Measurements from ENCODE around the gene BEND7. TPM values are rescaled to one million over a fixed set of nuclear protein-coding genes. Genes with fewer than 3 reads are reported as not detected.
A peak's percentile ranks its signal among the peaks of the same experiment; 100 is the strongest.

The BEND7 gene
- total and polyA plus RNA-seq, 2 of the 13 experiments (the other 11 are each of a cell fraction or from before 2014, with no cell fraction given) = 14.1 to 17.1 TPM

DNA sequence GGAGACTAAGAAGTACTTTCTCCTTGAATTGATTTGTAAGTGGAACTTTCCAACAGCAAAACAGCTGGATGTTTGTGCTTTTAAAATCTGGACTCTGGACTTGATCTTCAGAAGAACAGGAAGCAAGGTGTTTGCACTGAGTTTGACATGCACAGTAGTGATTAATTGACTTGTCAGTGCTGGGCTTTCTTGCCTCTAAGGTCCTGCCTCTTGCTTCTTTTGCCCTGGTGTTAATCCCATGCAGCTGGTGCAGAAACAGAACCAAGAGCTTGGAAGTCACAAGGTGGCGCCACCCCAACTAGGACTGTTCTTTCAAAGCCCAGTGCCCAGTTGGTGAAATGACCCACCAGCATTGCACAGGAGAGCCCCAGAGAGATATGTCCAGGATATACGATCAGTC, 114.0 kb downstream of the BEND7 start (continued):
- no peak for TF ChIP-seq ZNF343 (CRISPR knock-in tag; IDR thresholded peaks at IDR 0.05)
- no peak for TF ChIP-seq FOXK1 (CRISPR knock-in tag; IDR thresholded peaks at IDR 0.05; ENCODE audit: borderline replicate concordance, low read depth)
- peak; percentile 53; the same call in 1 of the 2 replicates for TF ChIP-seq ZNF644 (CRISPR knock-in tag; IDR thresholded peaks at IDR 0.05; ENCODE audit: low read depth)
- TF ChIP-seq FOSL2 (CRISPR knock-in tag; IDR thresholded peaks at IDR 0.05) = peak; percentile 43
- TF ChIP-seq ZKSCAN5 (CRISPR knock-in tag; IDR thresholded peaks at IDR 0.05) = no peak
- TF ChIP-seq KDM2A (CRISPR knock-in tag; IDR thresholded peaks at IDR 0.05; ENCODE audit: borderline replicate concordance, low read depth) = 0 out of 2 replicates have a peak, but pooled peaks have one; percentile 35
- TF ChIP-seq JUNB (CRISPR knock-in tag; IDR thresholded peaks at IDR 0.05; ENCODE audit: borderline replicate concordance) = no peak
- TF ChIP-seq, protein P1, sequence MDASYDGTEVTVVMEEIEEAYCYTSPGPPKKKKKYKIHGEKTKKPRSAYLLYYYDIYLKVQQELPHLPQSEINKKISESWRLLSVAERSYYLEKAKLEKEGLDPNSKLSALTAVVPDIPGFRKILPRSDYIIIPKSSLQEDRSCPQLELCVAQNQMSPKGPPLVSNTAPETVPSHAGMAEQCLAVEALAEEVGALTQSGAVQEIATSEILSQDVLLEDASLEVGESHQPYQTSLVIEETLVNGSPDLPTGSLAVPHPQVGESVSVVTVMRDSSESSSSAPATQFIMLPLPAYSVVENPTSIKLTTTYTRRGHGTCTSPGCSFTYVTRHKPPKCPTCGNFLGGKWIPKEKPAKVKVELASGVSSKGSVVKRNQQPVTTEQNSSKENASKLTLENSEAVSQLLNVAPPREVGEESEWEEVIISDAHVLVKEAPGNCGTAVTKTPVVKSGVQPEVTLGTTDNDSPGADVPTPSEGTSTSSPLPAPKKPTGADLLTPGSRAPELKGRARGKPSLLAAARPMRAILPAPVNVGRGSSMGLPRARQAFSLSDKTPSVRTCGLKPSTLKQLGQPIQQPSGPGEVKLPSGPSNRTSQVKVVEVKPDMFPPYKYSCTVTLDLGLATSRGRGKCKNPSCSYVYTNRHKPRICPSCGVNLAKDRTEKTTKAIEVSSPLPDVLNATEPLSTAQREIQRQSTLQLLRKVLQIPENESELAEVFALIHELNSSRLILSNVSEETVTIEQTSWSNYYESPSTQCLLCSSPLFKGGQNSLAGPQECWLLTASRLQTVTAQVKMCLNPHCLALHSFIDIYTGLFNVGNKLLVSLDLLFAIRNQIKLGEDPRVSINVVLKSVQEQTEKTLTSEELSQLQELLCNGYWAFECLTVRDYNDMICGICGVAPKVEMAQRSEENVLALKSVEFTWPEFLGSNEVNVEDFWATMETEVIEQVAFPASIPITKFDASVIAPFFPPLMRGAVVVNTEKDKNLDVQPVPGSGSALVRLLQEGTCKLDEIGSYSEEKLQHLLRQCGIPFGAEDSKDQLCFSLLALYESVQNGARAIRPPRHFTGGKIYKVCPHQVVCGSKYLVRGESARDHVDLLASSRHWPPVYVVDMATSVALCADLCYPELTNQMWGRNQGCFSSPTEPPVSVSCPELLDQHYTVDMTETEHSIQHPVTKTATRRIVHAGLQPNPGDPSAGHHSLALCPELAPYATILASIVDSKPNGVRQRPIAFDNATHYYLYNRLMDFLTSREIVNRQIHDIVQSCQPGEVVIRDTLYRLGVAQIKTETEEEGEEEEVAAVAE (CRISPR knock-in tag; IDR thresholded peaks at IDR 0.05; ENCODE audit: borderline replicate concordance) = no peak
- TF ChIP-seq, protein P2, sequence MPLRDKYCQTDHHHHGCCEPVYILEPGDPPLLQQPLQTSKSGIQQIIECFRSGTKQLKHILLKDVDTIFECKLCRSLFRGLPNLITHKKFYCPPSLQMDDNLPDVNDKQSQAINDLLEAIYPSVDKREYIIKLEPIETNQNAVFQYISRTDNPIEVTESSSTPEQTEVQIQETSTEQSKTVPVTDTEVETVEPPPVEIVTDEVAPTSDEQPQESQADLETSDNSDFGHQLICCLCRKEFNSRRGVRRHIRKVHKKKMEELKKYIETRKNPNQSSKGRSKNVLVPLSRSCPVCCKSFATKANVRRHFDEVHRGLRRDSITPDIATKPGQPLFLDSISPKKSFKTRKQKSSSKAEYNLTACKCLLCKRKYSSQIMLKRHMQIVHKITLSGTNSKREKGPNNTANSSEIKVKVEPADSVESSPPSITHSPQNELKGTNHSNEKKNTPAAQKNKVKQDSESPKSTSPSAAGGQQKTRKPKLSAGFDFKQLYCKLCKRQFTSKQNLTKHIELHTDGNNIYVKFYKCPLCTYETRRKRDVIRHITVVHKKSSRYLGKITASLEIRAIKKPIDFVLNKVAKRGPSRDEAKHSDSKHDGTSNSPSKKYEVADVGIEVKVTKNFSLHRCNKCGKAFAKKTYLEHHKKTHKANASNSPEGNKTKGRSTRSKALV (CRISPR knock-in tag; IDR thresholded peaks at IDR 0.05) = no peak
- TF ChIP-seq, protein P3, sequence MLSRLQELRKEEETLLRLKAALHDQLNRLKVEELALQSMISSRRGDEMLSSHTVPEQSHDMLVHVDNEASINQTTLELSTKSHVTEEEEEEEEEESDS (CRISPR knock-in tag; IDR thresholded peaks at IDR 0.05; ENCODE audit: borderline replicate concordance) = no peak
- TF ChIP-seq NFE2L2 (IDR thresholded peaks at IDR 0.05; ENCODE audit: low read length) = no peak
- TF ChIP-seq SALL1 (CRISPR knock-in tag; IDR thresholded peaks at IDR 0.05) = peak; percentile 60
- peak; percentile 71 for TF ChIP-seq NCOA2 (CRISPR knock-in tag; IDR thresholded peaks at IDR 0.05)
- TF ChIP-seq, protein P4, sequence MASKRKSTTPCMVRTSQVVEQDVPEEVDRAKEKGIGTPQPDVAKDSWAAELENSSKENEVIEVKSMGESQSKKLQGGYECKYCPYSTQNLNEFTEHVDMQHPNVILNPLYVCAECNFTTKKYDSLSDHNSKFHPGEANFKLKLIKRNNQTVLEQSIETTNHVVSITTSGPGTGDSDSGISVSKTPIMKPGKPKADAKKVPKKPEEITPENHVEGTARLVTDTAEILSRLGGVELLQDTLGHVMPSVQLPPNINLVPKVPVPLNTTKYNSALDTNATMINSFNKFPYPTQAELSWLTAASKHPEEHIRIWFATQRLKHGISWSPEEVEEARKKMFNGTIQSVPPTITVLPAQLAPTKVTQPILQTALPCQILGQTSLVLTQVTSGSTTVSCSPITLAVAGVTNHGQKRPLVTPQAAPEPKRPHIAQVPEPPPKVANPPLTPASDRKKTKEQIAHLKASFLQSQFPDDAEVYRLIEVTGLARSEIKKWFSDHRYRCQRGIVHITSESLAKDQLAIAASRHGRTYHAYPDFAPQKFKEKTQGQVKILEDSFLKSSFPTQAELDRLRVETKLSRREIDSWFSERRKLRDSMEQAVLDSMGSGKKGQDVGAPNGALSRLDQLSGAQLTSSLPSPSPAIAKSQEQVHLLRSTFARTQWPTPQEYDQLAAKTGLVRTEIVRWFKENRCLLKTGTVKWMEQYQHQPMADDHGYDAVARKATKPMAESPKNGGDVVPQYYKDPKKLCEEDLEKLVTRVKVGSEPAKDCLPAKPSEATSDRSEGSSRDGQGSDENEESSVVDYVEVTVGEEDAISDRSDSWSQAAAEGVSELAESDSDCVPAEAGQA (IDR thresholded peaks at IDR 0.05; ENCODE audit: low read depth) = no peak
- TF ChIP-seq, protein P4 (CRISPR knock-in tag; IDR thresholded peaks at IDR 0.05; ENCODE audit: borderline replicate concordance) = 0 out of 2 replicates have a peak, but pooled peaks have one; percentile 55
- peak; percentile 95 for TF ChIP-seq PITX1 (CRISPR knock-in tag; IDR thresholded peaks at IDR 0.05)
- peak; percentile 35; the same call in 1 of the 2 replicates for TF ChIP-seq CREM (IDR thresholded peaks at IDR 0.05)
- no peak for TF ChIP-seq CREM (CRISPR knock-in tag; IDR thresholded peaks at IDR 0.05)
- TF ChIP-seq ZNF703 (CRISPR knock-in tag; IDR thresholded peaks at IDR 0.05; ENCODE audit: borderline replicate concordance) = no peak

All from HepG2 (cell line).